MCF 10A (cell line): ENCODE measurements around the gene TNFRSF4. TPM values are rescaled to one million over a fixed set of nuclear protein-coding genes. Genes with fewer than 3 reads are reported as not detected.

Experiments used
- BruUV-seq: library from RNA; stranded (reverse); fragments of 400-500 nt; replicated peaks from 2 replicates; lab custom pipeline; 2021; lab: Mats Ljungman, UMichigan
- CTCF ChIA-PET: fragments of 300-600 bp; sonication (Branson Sonifier 250); formaldehyde crosslinking; extraction: SDS; loops from one replicate; lab custom pipeline; 2021; ENCODE audit warnings: antibody characterized with exemption, inconsistent platforms; lab: Yijun Ruan, JAX
- POLR2A ChIA-PET: fragments of 300-600, 350-650 bp; sonication (Branson Sonifier 250); formaldehyde crosslinking; extraction: SDS; loops from one replicate; lab custom pipeline; 2020; ENCODE audit warnings: antibody characterized with exemption, inconsistent platforms; lab: Yijun Ruan, JAX
- DNase-seq: peaks from one replicate; pipeline ENCODE4 v3.0.0-alpha.2; 2018; ENCODE audit not compliant: unreplicated experiment
- H3K27ac Mint-ChIP-seq: one replicate; pipeline ENCODE4 v1.8.0; 2022; ENCODE audit warnings: mild to moderate bottlenecking, low read depth, mixed read lengths; ENCODE audit not compliant: unreplicated experiment
- H3K27me3 Mint-ChIP-seq: one replicate; pipeline ENCODE4 v1.8.0; 2022; ENCODE audit warnings: mixed read lengths; ENCODE audit not compliant: insufficient read depth, unreplicated experiment
- H3K36me3 Mint-ChIP-seq: one replicate; pipeline ENCODE4 v1.8.0; 2022; ENCODE audit warnings: mild to moderate bottlenecking, moderate library complexity, mixed read lengths; ENCODE audit not compliant: insufficient read depth, unreplicated experiment
- H3K4me1 Mint-ChIP-seq: one replicate; pipeline ENCODE4 v1.8.0; 2022; ENCODE audit warnings: mixed read lengths; ENCODE audit not compliant: insufficient read depth, unreplicated experiment
- H3K4me3 Mint-ChIP-seq: one replicate; pipeline ENCODE4 v1.8.0; 2022; ENCODE audit warnings: mild to moderate bottlenecking, moderate library complexity, mixed read lengths; ENCODE audit not compliant: unreplicated experiment
- H3K9me3 Mint-ChIP-seq: one replicate; pipeline ENCODE4 v1.8.0; 2022; ENCODE audit warnings: mixed read lengths; ENCODE audit not compliant: unreplicated experiment
- intact Hi-C: fragments of 100-400 bp; cut with micrococcal nuclease; formaldehyde crosslinking; loops from 2 replicates; pipeline ENCODE4 v1.14.1; 2022
- total RNA-seq: library from RNA; stranded (reverse); gene quantifications from 2 replicates; pipeline ENCODE4 v1.2.3, GENCODE V29; 2022
- TF ChIP-seq, protein P1 (sequence below): fragments of 200-600 bp; IDR thresholded peaks from one replicate; pipeline ENCODE4 v1.8.0; 2022; ENCODE audit warnings: antibody characterized with exemption, mild to moderate bottlenecking; ENCODE audit not compliant: unreplicated experiment

The TNFRSF4 gene
- total RNA-seq, 1 experiment from 2014 or later: not detected

GRCh38 chr1:1256956-1257871 is 43.3 kb upstream of the TNFRSF4 start:
- TF ChIP-seq, protein P1, sequence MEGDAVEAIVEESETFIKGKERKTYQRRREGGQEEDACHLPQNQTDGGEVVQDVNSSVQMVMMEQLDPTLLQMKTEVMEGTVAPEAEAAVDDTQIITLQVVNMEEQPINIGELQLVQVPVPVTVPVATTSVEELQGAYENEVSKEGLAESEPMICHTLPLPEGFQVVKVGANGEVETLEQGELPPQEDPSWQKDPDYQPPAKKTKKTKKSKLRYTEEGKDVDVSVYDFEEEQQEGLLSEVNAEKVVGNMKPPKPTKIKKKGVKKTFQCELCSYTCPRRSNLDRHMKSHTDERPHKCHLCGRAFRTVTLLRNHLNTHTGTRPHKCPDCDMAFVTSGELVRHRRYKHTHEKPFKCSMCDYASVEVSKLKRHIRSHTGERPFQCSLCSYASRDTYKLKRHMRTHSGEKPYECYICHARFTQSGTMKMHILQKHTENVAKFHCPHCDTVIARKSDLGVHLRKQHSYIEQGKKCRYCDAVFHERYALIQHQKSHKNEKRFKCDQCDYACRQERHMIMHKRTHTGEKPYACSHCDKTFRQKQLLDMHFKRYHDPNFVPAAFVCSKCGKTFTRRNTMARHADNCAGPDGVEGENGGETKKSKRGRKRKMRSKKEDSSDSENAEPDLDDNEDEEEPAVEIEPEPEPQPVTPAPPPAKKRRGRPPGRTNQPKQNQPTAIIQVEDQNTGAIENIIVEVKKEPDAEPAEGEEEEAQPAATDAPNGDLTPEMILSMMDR: no peak

DNA sequence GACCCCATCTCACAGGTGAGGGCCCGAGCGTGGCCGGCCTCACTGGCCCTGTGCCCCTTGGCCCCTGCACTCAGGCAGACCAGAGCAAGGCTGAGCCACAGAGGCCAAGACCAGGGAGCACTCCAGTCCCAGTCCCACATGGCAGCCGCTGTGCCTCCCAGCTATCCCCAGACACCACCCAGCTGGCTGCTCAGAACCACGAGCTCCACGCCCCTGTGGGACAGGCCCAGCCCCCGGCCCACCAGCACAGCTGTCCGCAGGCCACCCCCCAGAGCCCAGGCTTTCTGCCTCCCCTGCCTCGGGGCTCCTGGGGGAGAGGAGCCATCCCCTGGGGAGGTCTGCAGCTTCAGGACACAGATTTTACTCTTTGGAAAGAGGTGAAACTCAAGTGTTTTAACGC is 41.7 kb upstream of the TNFRSF4 start:
- intact Hi-C loops: no loop called here
- BruUV-seq: no TSS peak
- Mint-ChIP-seq H3K27ac (no peak overlapping the region), H3K27me3 (no peaks in the 10 kb centered on the region), H3K36me3 (peaks cover 65% of the 10 kb centered on the region), H3K4me1 (peaks cover 22% of the 10 kb centered on the region), H3K4me3 (no peak overlapping the region), H3K9me3 (no peaks in the 10 kb centered on the region)
- TF ChIP-seq, protein P1: no peak
- ChIA-PET CTCF (no interaction called here), POLR2A (no interaction called here)
- DNase-seq: no peak

More at GRCh38 chr1:1256956-1257871, 43.3 kb upstream of the TNFRSF4 start:
- Mint-ChIP-seq H3K4me3 (no peak overlapping the region), H3K36me3 (peaks cover 75% of the 10 kb centered on the region), H3K4me1 (peaks cover 17% of the 10 kb centered on the region), H3K27ac (no peak overlapping the region), H3K9me3 (no peaks in the 10 kb centered on the region), H3K27me3 (no peaks in the 10 kb centered on the region)
- BruUV-seq: no TSS peak
- DNase-seq: no peak
- CTCF ChIA-PET: no interaction called here
- POLR2A ChIA-PET: interaction anchor here (0.6 kb wide), 1 partner anchor 51 kb away, joined by 3 read pairs; the partner anchor contains the start of gene TNFRSF18
- intact Hi-C loops: no loop called here

GRCh38 chr1:1255078-1255477 is 41.1 kb upstream of the TNFRSF4 start:
- DNase-seq: no peak
- H3K27ac Mint-ChIP-seq: no peak overlapping the region
- peaks cover 22% of the 10 kb centered on the region for H3K4me1 Mint-ChIP-seq
- ChIA-PET POLR2A (interaction anchor here (0.6 kb wide), 1 partner anchor 313 kb away, joined by 3 read pairs; no protein-coding TSS in a partner anchor), CTCF (no interaction called here)
- intact Hi-C loops: no loop called here
- no peak overlapping the region for H3K4me3 Mint-ChIP-seq
- TF ChIP-seq, protein P1: no peak
- H3K9me3 Mint-ChIP-seq: no peaks in the 10 kb centered on the region
- peaks cover 61% of the 10 kb centered on the region for H3K36me3 Mint-ChIP-seq
- no peaks in the 10 kb centered on the region for H3K27me3 Mint-ChIP-seq
- TSS peak; percentile 74 for BruUV-seq

- intact Hi-C loops: no loop called here
- H3K4me3 Mint-ChIP-seq: no peak overlapping the region
- POLR2A ChIA-PET: no interaction called here
- H3K9me3 Mint-ChIP-seq: no peaks in the 10 kb centered on the region
- H3K27me3 Mint-ChIP-seq: no peaks in the 10 kb centered on the region
- H3K4me1 Mint-ChIP-seq: peaks cover 18% of the 10 kb centered on the region
- no TSS peak for BruUV-seq
- peaks cover 60% of the 10 kb centered on the region for H3K36me3 Mint-ChIP-seq
- H3K27ac Mint-ChIP-seq: no peak overlapping the region
- TF ChIP-seq, protein P1: no peak
- DNase-seq: no peak
- CTCF ChIA-PET: no interaction called here
Observed at GRCh38 chr1:1254667-1254998, 40.7 kb upstream of the TNFRSF4 start.
